ENCODE results near the gene NAT8L. TPM values are rescaled to one million over a fixed set of nuclear protein-coding genes. Genes with fewer than 3 reads are reported as not detected.

The NAT8L gene
- total and polyA plus RNA-seq, 8 donors, result 0.23 to 7.3 (median 4.5) TPM

DNA sequence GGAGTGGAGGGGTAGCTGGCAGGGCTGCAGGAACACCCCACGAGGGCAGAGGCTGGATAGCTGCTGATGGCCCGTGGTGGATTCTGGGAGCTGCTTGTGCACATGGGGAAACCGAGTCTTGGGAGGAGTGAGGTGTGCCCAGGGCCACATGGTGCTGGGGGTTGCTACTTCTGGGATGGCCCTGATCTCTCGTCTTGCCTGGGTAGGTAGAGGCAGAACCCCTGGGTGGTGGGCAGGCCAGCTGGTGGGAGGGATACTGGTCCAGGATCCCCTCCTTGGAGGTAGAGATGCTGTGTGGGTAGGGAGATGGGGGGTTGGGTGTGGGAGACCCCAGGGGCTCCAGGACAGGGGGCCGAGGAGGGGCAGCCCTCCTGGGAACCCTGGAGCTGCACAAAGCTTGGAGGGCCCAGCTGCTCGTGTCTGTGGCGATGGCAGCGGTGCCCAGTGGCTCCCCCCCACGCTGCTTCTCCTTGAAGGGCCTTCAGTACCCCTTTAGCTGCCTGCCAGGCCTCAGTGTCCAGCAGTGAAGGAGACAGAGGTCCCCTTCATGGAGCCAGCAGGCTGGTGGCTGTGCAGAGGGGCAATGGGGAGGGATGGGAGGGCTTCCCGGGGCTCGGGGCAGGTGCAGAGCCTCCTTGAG is 3.2 kb downstream of the NAT8L start:
- H3K9me3 ChIP-seq, result no peaks in the 10 kb centered on the region
- no peak overlapping the region for H3K4me3 ChIP-seq
- H3K4me1 ChIP-seq, result peaks cover 3 to 10% of the 10 kb centered on the region in 2 donors
- H3K27ac ChIP-seq, result no peak overlapping the region
- TF ChIP-seq, protein P1, sequence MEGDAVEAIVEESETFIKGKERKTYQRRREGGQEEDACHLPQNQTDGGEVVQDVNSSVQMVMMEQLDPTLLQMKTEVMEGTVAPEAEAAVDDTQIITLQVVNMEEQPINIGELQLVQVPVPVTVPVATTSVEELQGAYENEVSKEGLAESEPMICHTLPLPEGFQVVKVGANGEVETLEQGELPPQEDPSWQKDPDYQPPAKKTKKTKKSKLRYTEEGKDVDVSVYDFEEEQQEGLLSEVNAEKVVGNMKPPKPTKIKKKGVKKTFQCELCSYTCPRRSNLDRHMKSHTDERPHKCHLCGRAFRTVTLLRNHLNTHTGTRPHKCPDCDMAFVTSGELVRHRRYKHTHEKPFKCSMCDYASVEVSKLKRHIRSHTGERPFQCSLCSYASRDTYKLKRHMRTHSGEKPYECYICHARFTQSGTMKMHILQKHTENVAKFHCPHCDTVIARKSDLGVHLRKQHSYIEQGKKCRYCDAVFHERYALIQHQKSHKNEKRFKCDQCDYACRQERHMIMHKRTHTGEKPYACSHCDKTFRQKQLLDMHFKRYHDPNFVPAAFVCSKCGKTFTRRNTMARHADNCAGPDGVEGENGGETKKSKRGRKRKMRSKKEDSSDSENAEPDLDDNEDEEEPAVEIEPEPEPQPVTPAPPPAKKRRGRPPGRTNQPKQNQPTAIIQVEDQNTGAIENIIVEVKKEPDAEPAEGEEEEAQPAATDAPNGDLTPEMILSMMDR (IDR thresholded peaks at IDR 0.05), result no peak
- H3K36me3 ChIP-seq, result no peaks in the 10 kb centered on the region
- intact Hi-C loops (cut with DNase I), result no loop called here
- ATAC-seq, result no peak
- H3K27me3 ChIP-seq, result peaks cover 29 to 86% of the 10 kb centered on the region in 2 donors
- peak in 1 of 4 donors; percentile 61 for DNase-seq

DNA sequence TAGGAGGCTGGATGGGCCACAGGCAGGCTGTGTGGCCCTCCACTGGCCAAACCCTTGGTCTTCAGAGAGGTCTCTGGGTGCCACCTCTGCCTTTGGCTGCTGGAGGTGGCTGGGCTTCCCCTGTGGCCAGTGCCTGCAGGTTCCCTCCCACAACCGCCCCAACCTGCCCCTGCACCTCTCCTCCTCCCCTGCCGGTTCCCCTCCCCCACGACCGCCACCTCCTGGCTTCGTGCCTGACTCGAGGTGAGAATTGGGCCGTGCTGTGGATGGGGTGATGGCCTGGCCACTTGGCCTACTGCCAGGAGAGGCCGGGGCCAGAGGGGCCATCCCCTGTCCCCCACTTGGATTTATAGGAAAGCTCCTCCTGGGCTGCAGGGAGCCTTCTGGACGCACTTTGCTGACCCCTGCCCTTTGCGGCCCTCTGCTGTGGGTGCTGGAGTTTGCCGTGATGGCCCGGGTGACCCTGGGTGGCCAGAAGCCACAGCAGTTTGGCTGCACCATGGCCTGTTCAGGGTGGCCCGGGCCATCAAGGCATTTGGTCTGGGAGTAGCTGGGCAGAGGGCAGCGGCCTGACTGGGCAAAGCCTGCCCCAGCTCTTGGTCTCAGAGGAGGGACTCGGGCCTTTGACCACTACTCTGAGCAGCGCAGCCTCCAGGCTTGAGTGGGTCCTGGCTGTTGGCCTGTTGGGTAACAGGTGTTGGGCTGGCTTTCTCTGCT is 3.8 kb downstream of the NAT8L start:
- TF ChIP-seq, protein P1 (IDR thresholded peaks at IDR 0.05), result no peak
- H3K9me3 ChIP-seq, result no peaks in the 10 kb centered on the region
- H3K27me3 ChIP-seq, result peaks cover 22 to 82% of the 10 kb centered on the region in 2 donors
- H3K4me1 ChIP-seq, result peaks cover 3 to 9% of the 10 kb centered on the region in 2 donors
- no peak for ATAC-seq
- no peak overlapping the region for H3K4me3 ChIP-seq
- H3K36me3 ChIP-seq, result no peaks in the 10 kb centered on the region
- DNase-seq, result peak in 1 of 4 donors; percentile 67
- intact Hi-C loops (cut with DNase I), result no loop called here
- H3K27ac ChIP-seq, result no peak overlapping the region

DNA sequence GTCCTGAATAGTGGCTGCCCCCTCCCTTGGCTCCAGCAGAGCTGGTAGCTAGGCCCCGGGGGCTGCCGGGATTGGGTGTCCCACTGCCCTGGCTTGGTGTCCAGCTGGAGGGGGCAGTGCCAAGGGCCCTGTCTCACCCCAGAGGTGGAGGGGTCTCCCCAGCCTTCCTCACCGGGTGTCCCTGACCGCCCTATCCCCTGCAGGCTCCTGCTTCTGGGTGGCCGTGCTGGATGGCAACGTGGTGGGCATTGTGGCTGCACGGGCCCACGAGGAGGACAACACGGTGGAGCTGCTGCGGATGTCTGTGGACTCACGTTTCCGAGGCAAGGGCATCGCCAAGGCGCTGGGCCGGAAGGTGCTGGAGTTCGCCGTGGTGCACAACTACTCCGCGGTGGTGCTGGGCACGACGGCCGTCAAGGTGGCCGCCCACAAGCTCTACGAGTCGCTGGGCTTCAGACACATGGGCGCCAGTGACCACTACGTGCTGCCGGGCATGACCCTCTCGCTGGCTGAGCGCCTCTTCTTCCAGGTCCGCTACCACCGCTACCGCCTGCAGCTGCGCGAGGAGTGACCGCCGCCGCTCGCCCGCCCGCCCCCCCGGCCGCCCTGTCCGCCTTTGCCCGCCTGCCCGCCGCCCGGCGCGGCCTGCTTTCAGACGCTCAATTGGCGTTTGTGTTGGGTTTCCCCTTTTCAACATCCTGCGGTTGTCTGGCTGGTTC is 4.6 kb downstream of the NAT8L start:
- H3K36me3 ChIP-seq, result no peaks in the 10 kb centered on the region
- TF ChIP-seq, protein P1 (IDR thresholded peaks at IDR 0.05), result no peak
- ATAC-seq (no peak), DNase-seq (peak in 1 of 4 donors; percentile 69)
- no peak overlapping the region for H3K4me3 ChIP-seq
- no peaks in the 10 kb centered on the region for H3K9me3 ChIP-seq
- intact Hi-C loops (cut with DNase I), result no loop called here
- H3K27me3 ChIP-seq, result peaks cover 16 to 79% of the 10 kb centered on the region in 2 donors
- no peak overlapping the region for H3K27ac ChIP-seq
- H3K4me1 ChIP-seq, result peaks cover 3% of the 10 kb centered on the region in 2 donors

DNA sequence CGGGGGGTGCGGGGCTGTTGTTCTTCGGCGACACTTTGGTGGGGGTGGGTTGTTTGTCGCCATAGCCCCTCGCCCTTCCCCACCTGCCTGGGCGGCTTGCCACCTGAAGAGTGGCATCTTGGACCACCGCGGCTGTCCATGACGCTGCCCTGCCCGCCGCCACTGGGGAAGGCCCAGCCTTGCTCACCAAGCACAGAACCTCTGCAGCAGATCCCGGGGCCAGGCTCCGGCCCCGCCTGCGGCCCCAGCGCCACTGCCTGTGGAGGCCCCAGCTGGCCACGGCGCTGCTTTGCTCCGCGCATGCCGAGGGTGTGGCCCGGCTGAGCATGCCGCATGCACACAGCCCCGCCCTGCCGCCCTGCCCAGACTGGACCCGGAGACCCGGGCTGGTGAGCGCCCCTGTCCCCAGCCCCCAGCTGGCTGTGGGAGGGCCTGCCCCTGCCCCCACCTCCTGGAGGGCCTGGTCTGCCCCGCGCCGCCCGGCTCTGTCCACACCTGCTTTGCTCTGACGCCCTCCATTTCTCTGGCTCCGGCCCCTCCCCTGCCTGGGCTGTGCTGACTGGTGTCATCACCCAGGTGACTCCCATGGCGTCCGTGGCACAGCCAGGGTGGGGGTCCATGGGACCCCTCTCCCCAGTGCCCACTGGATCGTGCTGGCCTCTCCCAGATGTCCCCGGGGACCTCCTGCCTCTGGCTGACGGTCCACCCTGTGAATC is 5.3 kb downstream of the NAT8L start:
- H3K4me3 ChIP-seq, result no peak overlapping the region
- intact Hi-C loops (cut with DNase I), result no loop called here
- no peaks in the 10 kb centered on the region for H3K9me3 ChIP-seq
- no peak for ATAC-seq
- peaks cover 16 to 85% of the 10 kb centered on the region in 2 donors for H3K27me3 ChIP-seq
- H3K27ac ChIP-seq, result no peak overlapping the region
- peaks cover 3% of the 10 kb centered on the region in 2 donors for H3K4me1 ChIP-seq
- TF ChIP-seq, protein P1 (IDR thresholded peaks at IDR 0.05), result no peak
- peak in 1 of 4 donors; percentile 75 for DNase-seq
- no peaks in the 10 kb centered on the region for H3K36me3 ChIP-seq

Data from left lung (tissue), 10 donors.